Dendritic cell treated with granulocyte-macrophage colony-stimulating factor and Interleukin-4, amounts not matched to agents 40 ng/mL and 50 ng/mL, for 4 days (primary cell): Measurements from ENCODE around the gene CNTD1.
"Not testable (repeated sequence)": the region's sequence is repeated elsewhere in the genome, so short reads cannot be mapped to it uniquely, and the experiment has no call there.

ENCODE experiments used
- H3K27ac Mint-ChIP-seq: one replicate; pipeline ENCODE4 v1.8.0; 2022; ENCODE audit warnings: mild to moderate bottlenecking, mixed read lengths
- H3K27me3 Mint-ChIP-seq: one replicate; pipeline ENCODE4 v1.8.0; 2022; ENCODE audit warnings: mild to moderate bottlenecking, mixed read lengths
- H3K36me3 Mint-ChIP-seq: one replicate; pipeline ENCODE4 v1.8.0; 2022; ENCODE audit warnings: low read depth, mixed read lengths
- H3K4me1 Mint-ChIP-seq: one replicate; pipeline ENCODE4 v1.8.0; 2022; ENCODE audit warnings: low read depth, mixed read lengths
- H3K4me3 Mint-ChIP-seq: one replicate; pipeline ENCODE4 v1.8.0; 2022; ENCODE audit warnings: mild to moderate bottlenecking, moderate library complexity, mixed read lengths
- H3K9me3 Mint-ChIP-seq: one replicate; pipeline ENCODE4 v1.8.0; 2022; ENCODE audit warnings: mixed read lengths
- intact Hi-C: fragments of 100-400 bp; cut with micrococcal nuclease; formaldehyde crosslinking; loops from one replicate; pipeline ENCODE4 v1.15.0; 2022

CNTD1 gene

GRCh38 chr17:42851371-42852240 is 52.9 kb downstream of the CNTD1 start:
- H3K9me3 Mint-ChIP-seq, intact Hi-C loops, H3K27me3 Mint-ChIP-seq, H3K36me3 Mint-ChIP-seq, H3K4me3 Mint-ChIP-seq, H3K27ac Mint-ChIP-seq: not testable (repeated sequence)
- peaks cover 26% of the 10 kb centered on the region for H3K4me1 Mint-ChIP-seq

- no peak overlapping the region for H3K27ac Mint-ChIP-seq
- peaks cover 19% of the 10 kb centered on the region for H3K4me1 Mint-ChIP-seq
- peaks cover 6% of the 10 kb centered on the region for H3K27me3 Mint-ChIP-seq
- no peak overlapping the region for H3K4me3 Mint-ChIP-seq
- intact Hi-C loops, result no loop called here
- no peaks in the 10 kb centered on the region for H3K9me3 Mint-ChIP-seq
- no peaks in the 10 kb centered on the region for H3K36me3 Mint-ChIP-seq
Measured at GRCh38 chr17:42852351-42852750, 53.7 kb downstream of the CNTD1 start.

GRCh38 chr17:42853004-42853403 is 54.3 kb downstream of the CNTD1 start:
- no peaks in the 10 kb centered on the region for H3K9me3 Mint-ChIP-seq
- intact Hi-C loops, result no loop called here
- H3K4me1 Mint-ChIP-seq, result peaks cover 18% of the 10 kb centered on the region
- no peak overlapping the region for H3K4me3 Mint-ChIP-seq
- H3K36me3 Mint-ChIP-seq, result no peaks in the 10 kb centered on the region
- peaks cover 6% of the 10 kb centered on the region for H3K27me3 Mint-ChIP-seq
- no peak overlapping the region for H3K27ac Mint-ChIP-seq

GRCh38 chr17:42853597-42853967 is 54.9 kb downstream of the CNTD1 start:
- H3K4me3 Mint-ChIP-seq, result no peak overlapping the region
- intact Hi-C loops, result no loop called here
- H3K27me3 Mint-ChIP-seq, result peaks cover 8% of the 10 kb centered on the region
- no peaks in the 10 kb centered on the region for H3K36me3 Mint-ChIP-seq
- H3K27ac Mint-ChIP-seq, result no peak overlapping the region
- no peaks in the 10 kb centered on the region for H3K9me3 Mint-ChIP-seq
- peaks cover 18% of the 10 kb centered on the region for H3K4me1 Mint-ChIP-seq

- peaks cover 18% of the 10 kb centered on the region for H3K4me1 Mint-ChIP-seq
- no peak overlapping the region for H3K4me3 Mint-ChIP-seq
- no peak overlapping the region for H3K27ac Mint-ChIP-seq
- no peaks in the 10 kb centered on the region for H3K36me3 Mint-ChIP-seq
- peaks cover 8% of the 10 kb centered on the region for H3K27me3 Mint-ChIP-seq
- intact Hi-C loops, result no loop called here
- H3K9me3 Mint-ChIP-seq, result no peaks in the 10 kb centered on the region
Measured at GRCh38 chr17:42853968-42854790, 55.5 kb downstream of the CNTD1 start.

GRCh38 chr17:42855048-42855596 is 56.5 kb downstream of the CNTD1 start:
- intact Hi-C loops, result no loop called here
- H3K36me3 Mint-ChIP-seq, result no peaks in the 10 kb centered on the region
- peaks cover 6% of the 10 kb centered on the region for H3K27me3 Mint-ChIP-seq
- no peaks in the 10 kb centered on the region for H3K9me3 Mint-ChIP-seq
- H3K4me1 Mint-ChIP-seq, result peaks cover 18% of the 10 kb centered on the region
- H3K4me3 Mint-ChIP-seq, result no peak overlapping the region
- no peak overlapping the region for H3K27ac Mint-ChIP-seq

- H3K36me3 Mint-ChIP-seq, H3K27ac Mint-ChIP-seq, H3K9me3 Mint-ChIP-seq, H3K4me3 Mint-ChIP-seq, H3K27me3 Mint-ChIP-seq, intact Hi-C loops: not testable (repeated sequence)
- peaks cover 18% of the 10 kb centered on the region for H3K4me1 Mint-ChIP-seq
Measured at GRCh38 chr17:42856093-42856492, 57.4 kb downstream of the CNTD1 start.

GRCh38 chr17:42856516-42856915 is 57.9 kb downstream of the CNTD1 start:
- intact Hi-C loops, H3K27me3 Mint-ChIP-seq, H3K9me3 Mint-ChIP-seq, H3K36me3 Mint-ChIP-seq, H3K27ac Mint-ChIP-seq, H3K4me3 Mint-ChIP-seq: not testable (repeated sequence)
- peaks cover 18% of the 10 kb centered on the region for H3K4me1 Mint-ChIP-seq

- intact Hi-C loops, result no loop called here
- H3K27ac Mint-ChIP-seq, result no peak overlapping the region
- H3K36me3 Mint-ChIP-seq, result no peaks in the 10 kb centered on the region
- no peaks in the 10 kb centered on the region for H3K9me3 Mint-ChIP-seq
- H3K27me3 Mint-ChIP-seq, result peaks cover 3% of the 10 kb centered on the region
- H3K4me1 Mint-ChIP-seq, result peaks cover 18% of the 10 kb centered on the region
- no peak overlapping the region for H3K4me3 Mint-ChIP-seq
Measured at GRCh38 chr17:42857389-42857788, 58.7 kb downstream of the CNTD1 start.
